AG04449 (cell line): Measurements from ENCODE around the gene NPHS1.

Experiments used
- CTCF ChIA-PET: fragments of 350-600 bp; formaldehyde crosslinking; extraction: SDS; loops from one replicate; lab custom pipeline; 2021; ENCODE audit warnings: antibody characterized with exemption; lab: Yijun Ruan, JAX
- POLR2A ChIA-PET: fragments of 400-600, 350-600 bp; formaldehyde crosslinking; extraction: SDS; loops from one replicate; lab custom pipeline; 2020; ENCODE audit warnings: antibody characterized with exemption, inconsistent platforms; lab: Yijun Ruan, JAX
- DNase-seq: peaks from one replicate; pipeline ENCODE4 v3.0.0-alpha.2; 2010; ENCODE audit warnings: low read depth, low spot score
- H3K4me3 ChIP-seq: 2 replicates; pipeline ENCODE4 v1.5.1; 2011; ENCODE audit warnings: low read depth, mild to moderate bottlenecking, control low read depth, low read length
- TF ChIP-seq, protein P1 (sequence below): IDR thresholded peaks from one replicate; pipeline ENCODE4 v1.5.1; 2011; ENCODE audit warnings: mild to moderate bottlenecking, moderate library complexity, low read length, control low read depth, inconsistent platforms; ENCODE audit not compliant: insufficient read depth; ENCODE audit errors: missing control alignments

The NPHS1 gene

DNA sequence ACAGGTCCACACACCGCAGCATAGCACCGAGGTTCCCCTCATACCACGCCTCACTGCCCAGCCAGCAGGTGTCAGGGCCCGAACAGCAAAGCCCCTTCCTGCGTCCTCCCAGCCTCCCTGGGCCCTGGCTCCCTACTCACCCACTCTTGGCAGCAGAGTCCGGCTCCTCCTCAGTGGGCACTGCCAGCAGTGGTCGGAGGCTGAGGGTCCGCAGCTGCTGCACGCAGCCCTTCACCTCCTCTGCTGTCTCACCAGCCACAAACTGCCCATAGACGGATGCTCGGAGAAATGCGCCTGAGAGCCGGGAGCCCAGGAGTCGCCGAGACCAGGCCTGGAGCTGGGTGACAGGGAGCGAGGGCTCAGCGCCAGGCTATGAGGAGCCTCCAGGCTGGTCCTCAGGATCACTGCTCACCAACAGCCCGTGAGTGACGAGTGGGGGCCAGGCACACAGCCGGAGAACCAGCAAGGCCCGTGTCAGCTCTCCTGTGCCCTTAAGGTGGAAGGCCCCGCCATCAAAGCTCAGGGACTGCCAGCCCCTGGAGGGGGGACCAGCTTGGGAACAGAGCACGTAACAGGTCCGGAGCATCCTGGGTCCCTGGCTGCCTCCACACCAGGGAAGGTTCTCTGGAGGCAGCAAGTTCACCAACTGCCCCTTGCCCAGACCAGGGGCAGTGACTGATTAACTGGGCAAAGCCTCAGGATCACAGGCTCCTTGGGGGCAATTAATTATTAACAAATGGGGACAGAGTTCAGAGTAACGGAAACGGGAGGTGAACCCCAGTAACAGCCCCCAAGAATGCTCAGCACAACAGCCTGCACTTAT lies 39.9 kb downstream of the NPHS1 start, which contains the start of gene PRODH2:
TSS of gene PRODH2 (minus strand) at position 626 of the 823 bp plus-strand sequence. CDS start at position 586, 40 bp downstream.
- no peak within 1 kb of the TSS for H3K4me3 ChIP-seq
- ChIA-PET CTCF (no interaction called here), POLR2A (no interaction called here)
- DNase-seq = no peak
- TF ChIP-seq, protein P1, sequence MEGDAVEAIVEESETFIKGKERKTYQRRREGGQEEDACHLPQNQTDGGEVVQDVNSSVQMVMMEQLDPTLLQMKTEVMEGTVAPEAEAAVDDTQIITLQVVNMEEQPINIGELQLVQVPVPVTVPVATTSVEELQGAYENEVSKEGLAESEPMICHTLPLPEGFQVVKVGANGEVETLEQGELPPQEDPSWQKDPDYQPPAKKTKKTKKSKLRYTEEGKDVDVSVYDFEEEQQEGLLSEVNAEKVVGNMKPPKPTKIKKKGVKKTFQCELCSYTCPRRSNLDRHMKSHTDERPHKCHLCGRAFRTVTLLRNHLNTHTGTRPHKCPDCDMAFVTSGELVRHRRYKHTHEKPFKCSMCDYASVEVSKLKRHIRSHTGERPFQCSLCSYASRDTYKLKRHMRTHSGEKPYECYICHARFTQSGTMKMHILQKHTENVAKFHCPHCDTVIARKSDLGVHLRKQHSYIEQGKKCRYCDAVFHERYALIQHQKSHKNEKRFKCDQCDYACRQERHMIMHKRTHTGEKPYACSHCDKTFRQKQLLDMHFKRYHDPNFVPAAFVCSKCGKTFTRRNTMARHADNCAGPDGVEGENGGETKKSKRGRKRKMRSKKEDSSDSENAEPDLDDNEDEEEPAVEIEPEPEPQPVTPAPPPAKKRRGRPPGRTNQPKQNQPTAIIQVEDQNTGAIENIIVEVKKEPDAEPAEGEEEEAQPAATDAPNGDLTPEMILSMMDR = no peak

DNA sequence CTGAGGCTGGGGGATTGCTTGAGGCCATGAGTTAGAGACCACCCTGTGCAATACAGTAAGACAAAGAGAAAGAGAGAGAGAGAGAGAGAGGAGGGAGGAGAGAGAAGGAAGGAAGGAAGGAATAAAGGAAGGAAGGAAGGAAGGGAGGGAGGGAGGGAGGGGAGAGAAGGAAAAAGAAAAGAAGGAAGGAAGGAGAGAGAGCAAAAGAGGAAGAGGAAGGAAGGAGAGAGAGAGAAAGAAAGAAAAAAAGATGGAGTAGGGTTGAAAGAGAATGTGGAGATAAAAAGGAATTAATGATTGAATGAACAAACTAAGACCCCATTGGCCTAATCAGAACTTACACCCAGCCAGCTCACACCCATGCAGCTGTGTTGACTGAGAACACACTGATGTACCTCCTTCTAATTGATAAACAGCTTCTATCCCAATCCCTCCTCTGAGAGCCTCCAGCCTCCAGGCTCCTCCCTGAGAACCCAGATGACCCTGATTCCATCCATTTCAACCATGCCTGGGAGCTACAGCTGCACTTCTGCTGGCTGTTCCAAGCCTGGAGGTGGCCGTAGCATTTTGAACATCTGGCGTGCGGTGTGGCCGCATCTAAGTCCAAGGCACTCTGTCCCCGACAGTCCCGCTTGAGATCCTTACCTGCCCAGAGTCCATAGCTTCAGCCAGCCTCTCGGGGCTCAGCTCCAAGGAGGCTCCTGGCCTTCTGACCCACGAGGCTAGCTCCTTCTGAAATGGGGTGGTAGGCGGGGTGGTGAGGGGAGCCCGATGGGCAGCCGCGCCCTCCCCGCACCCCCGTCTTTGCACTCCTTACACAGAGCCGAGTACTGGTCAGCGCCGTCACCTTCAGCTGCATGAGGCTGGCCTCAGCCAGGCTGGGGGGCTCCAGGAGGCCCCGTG lies 40.7 kb downstream of the NPHS1 start:
- POLR2A ChIA-PET = no interaction called here
- TF ChIP-seq, protein P1 = no peak
- DNase-seq = no peak
- no peak overlapping the region for H3K4me3 ChIP-seq
- CTCF ChIA-PET = no interaction called here

GRCh38 chr19:35807633-35808032 lies 44.7 kb downstream of the NPHS1 start:
- no peak for DNase-seq
- TF ChIP-seq, protein P1 = no peak
- H3K4me3 ChIP-seq = no peak overlapping the region
- ChIA-PET CTCF (interaction anchor here (1.6 kb wide), 1 partner anchor 11 kb away, joined by 4 read pairs; no protein-coding TSS in a partner anchor), POLR2A (no interaction called here)

DNA sequence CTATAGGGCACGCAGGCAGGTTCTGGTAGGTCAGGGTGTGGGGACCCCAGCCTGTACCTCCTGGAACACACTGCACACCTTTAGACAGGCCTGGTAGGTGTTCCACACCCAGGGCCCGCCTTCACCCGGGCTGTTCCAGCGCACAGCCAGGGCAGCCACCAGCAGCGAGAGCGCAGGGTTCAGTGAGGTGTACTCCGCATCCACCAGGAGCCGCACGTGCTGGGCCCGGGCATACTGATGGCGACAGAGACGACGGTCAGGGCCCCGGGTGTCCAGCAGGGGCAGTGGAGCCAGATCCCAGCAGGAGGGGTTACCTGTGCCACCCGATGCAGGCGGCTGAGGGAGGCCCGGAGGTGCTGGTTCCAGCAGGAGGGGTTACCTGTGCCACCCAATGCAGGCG lies 45.7 kb downstream of the NPHS1 start:
- no peak for DNase-seq
- ChIA-PET POLR2A (no interaction called here), CTCF (no interaction called here)
- no peak overlapping the region for H3K4me3 ChIP-seq
- TF ChIP-seq, protein P1 = no peak

GRCh38 chr19:35805526-35806102 lies 46.7 kb downstream of the NPHS1 start:
- ChIA-PET CTCF (no interaction called here), POLR2A (no interaction called here)

More at GRCh38 chr19:35805526-35806102, 46.7 kb downstream of the NPHS1 start:
- TF ChIP-seq, protein P1 = no peak
- H3K4me3 ChIP-seq = no peak overlapping the region
- DNase-seq = no peak
